DND-41 (cell line): ENCODE results near the gene DPP6.

Experiments
- CTCF ChIP-seq: IDR thresholded peaks from 2 replicates; pipeline ENCODE4 v1.5.1; 2012; ENCODE audit warnings: borderline replicate concordance, low read length, moderate library complexity, mild to moderate bottlenecking; ENCODE audit not compliant: poor library complexity, severe bottlenecking; ENCODE audit errors: extremely low read depth
- EZH2 ChIP-seq: IDR thresholded peaks from 3 replicates; pipeline ENCODE4 v1.6.1; 2012; ENCODE audit warnings: borderline replicate concordance, low read depth, mild to moderate bottlenecking, moderate library complexity, low read length, inconsistent platforms; ENCODE audit not compliant: severe bottlenecking

- TF ChIP-seq EZH2 (no peak), CTCF (no peak)
These were observed 236.9 kb downstream of the DPP6 start for GRCh38 chr7:154289119-154289518.
